KMS-11 (cell line): ENCODE measurements around the gene PNKP.

Experiments
- H2AFZ ChIP-seq: fragments of 200-600 bp; sonication (generic); 2 replicates; pipeline ENCODE4 v1.6.1; 2016; ENCODE audit warnings: antibody characterized with exemption, mixed run types, low read depth
- H3K27ac ChIP-seq: fragments of 200-600 bp; sonication (generic); 2 replicates; pipeline ENCODE4 v1.6.1; 2016; ENCODE audit warnings: mild to moderate bottlenecking, mixed run types
- H3K27me3 ChIP-seq: fragments of 200-600 bp; sonication (generic); 2 replicates; pipeline ENCODE4 v1.6.1; 2017; ENCODE audit warnings: mild to moderate bottlenecking, low read depth, mixed run types, moderate library complexity; ENCODE audit not compliant: insufficient read depth
- H3K36me3 ChIP-seq: fragments of 200-600 bp; sonication (generic); 2 replicates; pipeline ENCODE4 v1.6.1; 2017; ENCODE audit warnings: mild to moderate bottlenecking, mixed run types; ENCODE audit not compliant: insufficient read depth
- H3K4me1 ChIP-seq: fragments of 200-600 bp; sonication (generic); 2 replicates; pipeline ENCODE4 v1.6.1; 2016; ENCODE audit warnings: mild to moderate bottlenecking, low read depth, mixed run types; ENCODE audit not compliant: poor library complexity, severe bottlenecking
- H3K4me2 ChIP-seq: fragments of 200-600 bp; sonication (generic); 2 replicates; pipeline ENCODE4 v1.7.0; 2016; ENCODE audit warnings: mild to moderate bottlenecking, mixed run types
- H3K4me3 ChIP-seq: fragments of 200-600 bp; sonication (generic); IDR thresholded peaks from 2 replicates; pipeline ENCODE4 v1.6.1; 2017; ENCODE audit warnings: low read depth, low read length, mixed read lengths; ENCODE audit not compliant: insufficient read depth
- H3K79me2 ChIP-seq: fragments of 200-600 bp; sonication (generic); 2 replicates; pipeline ENCODE4 v1.6.1; 2016; ENCODE audit warnings: low read depth, mixed run types; ENCODE audit not compliant: insufficient read depth
- H3K9ac ChIP-seq: fragments of 200-600 bp; sonication (generic); 2 replicates; pipeline ENCODE4 v1.6.1; 2016; ENCODE audit warnings: mild to moderate bottlenecking, mixed run types
- H4K20me1 ChIP-seq: fragments of 200-600 bp; sonication (generic); 2 replicates; pipeline ENCODE4 v1.6.1; 2016; ENCODE audit warnings: mild to moderate bottlenecking, mixed run types; ENCODE audit not compliant: insufficient read depth
- TF ChIP-seq, protein P1 (sequence below): fragments of 200-600 bp; sonication (generic); conservative IDR thresholded peaks from 2 replicates; pipeline ENCODE4 v1.6.1; 2017; ENCODE audit warnings: low read depth, mild to moderate bottlenecking, antibody characterized with exemption, low read length, moderate library complexity, mixed read lengths

Gene PNKP

GRCh38 chr19:49846408-49846807 is 21.0 kb downstream of the PNKP start:
- no peak overlapping the region for H3K9ac ChIP-seq
- no peak overlapping the region; the same call in 1 of the 2 replicates for H3K4me2 ChIP-seq
- H3K4me3 ChIP-seq = no peak overlapping the region
- no peaks in the 10 kb centered on the region for H4K20me1 ChIP-seq
- H2AFZ ChIP-seq = no peak overlapping the region
- H3K36me3 ChIP-seq = no peaks in the 10 kb centered on the region
- TF ChIP-seq, protein P1, sequence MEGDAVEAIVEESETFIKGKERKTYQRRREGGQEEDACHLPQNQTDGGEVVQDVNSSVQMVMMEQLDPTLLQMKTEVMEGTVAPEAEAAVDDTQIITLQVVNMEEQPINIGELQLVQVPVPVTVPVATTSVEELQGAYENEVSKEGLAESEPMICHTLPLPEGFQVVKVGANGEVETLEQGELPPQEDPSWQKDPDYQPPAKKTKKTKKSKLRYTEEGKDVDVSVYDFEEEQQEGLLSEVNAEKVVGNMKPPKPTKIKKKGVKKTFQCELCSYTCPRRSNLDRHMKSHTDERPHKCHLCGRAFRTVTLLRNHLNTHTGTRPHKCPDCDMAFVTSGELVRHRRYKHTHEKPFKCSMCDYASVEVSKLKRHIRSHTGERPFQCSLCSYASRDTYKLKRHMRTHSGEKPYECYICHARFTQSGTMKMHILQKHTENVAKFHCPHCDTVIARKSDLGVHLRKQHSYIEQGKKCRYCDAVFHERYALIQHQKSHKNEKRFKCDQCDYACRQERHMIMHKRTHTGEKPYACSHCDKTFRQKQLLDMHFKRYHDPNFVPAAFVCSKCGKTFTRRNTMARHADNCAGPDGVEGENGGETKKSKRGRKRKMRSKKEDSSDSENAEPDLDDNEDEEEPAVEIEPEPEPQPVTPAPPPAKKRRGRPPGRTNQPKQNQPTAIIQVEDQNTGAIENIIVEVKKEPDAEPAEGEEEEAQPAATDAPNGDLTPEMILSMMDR = no peak
- H3K27ac ChIP-seq = no peak overlapping the region
- H3K4me1 ChIP-seq = peaks cover 62% of the 10 kb centered on the region
- peaks cover 5% of the 10 kb centered on the region; the same call in 1 of the 2 replicates for H3K79me2 ChIP-seq
- no peaks in the 10 kb centered on the region for H3K27me3 ChIP-seq

- H2AFZ ChIP-seq = no peak overlapping the region
- no peaks in the 10 kb centered on the region for H4K20me1 ChIP-seq
- peak overlapping the region; percentile 53 for H3K4me2 ChIP-seq
- no peak overlapping the region for H3K4me3 ChIP-seq
- no peaks in the 10 kb centered on the region for H3K36me3 ChIP-seq
- peaks cover 5% of the 10 kb centered on the region; the same call in 1 of the 2 replicates for H3K79me2 ChIP-seq
- H3K27ac ChIP-seq = peak overlapping the region; percentile 48
- H3K4me1 ChIP-seq = peaks cover 62% of the 10 kb centered on the region
- no peaks in the 10 kb centered on the region for H3K27me3 ChIP-seq
- H3K9ac ChIP-seq = no peak overlapping the region
- TF ChIP-seq, protein P1 = no peak
These were observed 22.0 kb downstream of the PNKP start for GRCh38 chr19:49845414-49845813.

DNA sequence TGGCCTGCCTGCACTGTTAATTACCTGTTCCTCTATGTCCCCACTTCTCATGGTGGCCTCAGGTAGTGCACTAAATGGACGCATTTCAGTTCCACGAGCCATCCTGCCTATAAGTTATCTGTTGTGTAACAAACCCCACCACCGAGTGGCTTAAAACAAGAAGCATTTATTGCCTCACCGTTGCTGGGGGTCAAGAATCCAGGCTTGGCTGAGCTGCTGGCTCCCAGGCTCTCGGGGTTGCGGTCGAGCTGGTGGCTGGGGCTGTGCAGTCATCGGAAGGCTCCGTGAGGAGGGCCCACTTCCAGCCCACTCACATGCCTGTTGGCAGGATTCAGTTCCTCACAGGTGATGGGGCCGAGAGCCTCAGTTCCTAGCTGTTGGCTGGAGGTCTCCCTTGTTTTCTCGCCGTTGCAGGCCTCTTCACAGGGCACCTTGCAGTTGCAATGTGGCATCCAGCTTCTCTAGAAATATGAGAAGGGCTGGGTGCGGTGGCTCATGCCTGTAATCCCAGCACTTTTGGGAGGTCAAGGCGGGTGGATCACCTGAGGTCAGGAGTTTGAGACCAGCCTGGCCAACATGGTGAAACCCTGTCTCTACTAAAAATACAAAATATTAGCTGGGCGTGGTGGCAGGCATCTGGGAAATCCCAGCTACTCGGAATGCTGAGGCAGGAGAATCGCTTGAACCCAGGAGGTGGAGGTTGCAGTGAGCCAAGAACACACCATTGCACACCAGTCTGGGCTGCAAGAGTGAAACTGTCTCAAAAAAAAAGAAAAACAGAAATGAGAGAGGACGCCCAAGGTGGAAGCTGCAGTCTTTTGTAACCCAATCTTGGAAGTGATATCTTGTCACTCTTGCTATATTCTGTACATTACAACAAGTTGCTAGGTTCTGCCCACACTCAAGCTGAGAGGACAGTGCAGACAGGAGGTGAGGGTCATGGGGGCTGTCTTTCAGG is 23.0 kb downstream of the PNKP start:
- H3K36me3 ChIP-seq = no peaks in the 10 kb centered on the region
- no peak overlapping the region for H2AFZ ChIP-seq
- no peaks in the 10 kb centered on the region for H3K79me2 ChIP-seq
- peaks cover 53% of the 10 kb centered on the region for H3K4me1 ChIP-seq
- no peaks in the 10 kb centered on the region for H4K20me1 ChIP-seq
- peak overlapping the region; percentile 53 for H3K4me2 ChIP-seq
- TF ChIP-seq, protein P1 = no peak
- H3K27me3 ChIP-seq = no peaks in the 10 kb centered on the region
- no peak overlapping the region for H3K9ac ChIP-seq
- peak overlapping the region; percentile 48 for H3K27ac ChIP-seq
- H3K4me3 ChIP-seq = no peak overlapping the region

- H3K9ac ChIP-seq = no peak overlapping the region
- H3K27ac ChIP-seq = no peak overlapping the region
These were observed 24.1 kb downstream of the PNKP start for GRCh38 chr19:49843265-49843664.

More at GRCh38 chr19:49843265-49843664, 24.1 kb downstream of the PNKP start:
- H3K4me1 ChIP-seq = peaks cover 42% of the 10 kb centered on the region
- no peak overlapping the region for H3K4me2 ChIP-seq
- H2AFZ ChIP-seq = no peak overlapping the region
- H4K20me1 ChIP-seq = no peaks in the 10 kb centered on the region
- H3K36me3 ChIP-seq = no peaks in the 10 kb centered on the region
- TF ChIP-seq, protein P1 = no peak
- H3K27me3 ChIP-seq = no peaks in the 10 kb centered on the region
- H3K79me2 ChIP-seq = no peaks in the 10 kb centered on the region
- H3K4me3 ChIP-seq = no peak overlapping the region
